CMK (cell line): ENCODE results near the gene CNR2.
"Not testable (repeated sequence)": the region's sequence is repeated elsewhere in the genome, so short reads cannot be mapped to it uniquely, and the experiment has no call there.

Experiments used
- DNase-seq: peaks from one replicate; pipeline ENCODE4 v3.0.0-alpha.2; 2010; ENCODE audit warnings: low read depth

The CNR2 gene

GRCh38 chr1:23916209-23917131 lies 3.3 kb upstream of the CNR2 start:
- peak; percentile 83 for DNase-seq

GRCh38 chr1:23915466-23915865 lies 2.3 kb upstream of the CNR2 start:
- no peak for DNase-seq

GRCh38 chr1:23914921-23915320 lies 1.8 kb upstream of the CNR2 start:
- DNase-seq: no peak

GRCh38 chr1:23911921-23912320 lies 1.2 kb downstream of the CNR2 start:
- no peak for DNase-seq

- peak; percentile 68 for DNase-seq
Measured at GRCh38 chr1:23910553-23911246, 2.5 kb downstream of the CNR2 start.

- DNase-seq: no peak
Measured at GRCh38 chr1:23910144-23910543, 3.0 kb downstream of the CNR2 start.

GRCh38 chr1:23909412-23909811 lies 3.8 kb downstream of the CNR2 start:
- DNase-seq: no peak

GRCh38 chr1:23908453-23909341 lies 4.5 kb downstream of the CNR2 start:
- DNase-seq: peak; percentile 88

GRCh38 chr1:23906731-23907130 lies 6.4 kb downstream of the CNR2 start:
- no peak for DNase-seq

GRCh38 chr1:23905461-23906025 lies 7.6 kb downstream of the CNR2 start:
- no peak for DNase-seq

- no peak for DNase-seq
Measured at GRCh38 chr1:23904748-23905357, 8.3 kb downstream of the CNR2 start.

GRCh38 chr1:23903754-23904153 lies 9.4 kb downstream of the CNR2 start:
- DNase-seq: no peak

GRCh38 chr1:23902321-23903278 lies 10.6 kb downstream of the CNR2 start:
- no peak for DNase-seq

- not testable (repeated sequence) for DNase-seq
Measured at GRCh38 chr1:23900017-23900416, 13.1 kb downstream of the CNR2 start.

- peak; percentile 71 for DNase-seq
Measured at GRCh38 chr1:23899070-23899469, 14.1 kb downstream of the CNR2 start.

- no peak for DNase-seq
Measured at GRCh38 chr1:23897083-23897482, 16.1 kb downstream of the CNR2 start.

- DNase-seq: peak; percentile 73
Measured at GRCh38 chr1:23896491-23896890, 16.7 kb downstream of the CNR2 start.

GRCh38 chr1:23895993-23896392 lies 17.2 kb downstream of the CNR2 start:
- DNase-seq: no peak

GRCh38 chr1:23895082-23895481 lies 18.1 kb downstream of the CNR2 start:
- no peak for DNase-seq

GRCh38 chr1:23889074-23889473 lies 24.1 kb downstream of the CNR2 start:
- DNase-seq: no peak
